GM23338 (cell line): Measurements from ENCODE around the gene PPP1R10.

Experiments used
- EZH2 ChIP-seq: fragments of 200-600 bp; sonication (generic); IDR thresholded peaks from one replicate; pipeline ENCODE4 v1.8.0; 2017; ENCODE audit warnings: antibody characterized with exemption, mild to moderate bottlenecking, low read depth; ENCODE audit not compliant: unreplicated experiment
- EZH2phosphoT487 ChIP-seq: fragments of 200-600 bp; sonication (generic); IDR thresholded peaks from one replicate; pipeline ENCODE4 v1.8.1; 2018; ENCODE audit warnings: antibody characterized with exemption; ENCODE audit not compliant: unreplicated experiment
- POLR2AphosphoS5 ChIP-seq: IDR thresholded peaks from 2 replicates; pipeline ENCODE4 v1.6.1; 2016; ENCODE audit warnings: antibody characterized with exemption, low read depth
- TF ChIP-seq, protein P1 (sequence below), 2 experiments: fragments of 200-600 bp in 1 of 2; sonication (generic) in 1 of 2; conservative IDR thresholded peaks; 2 replicates each; pipeline versions ENCODE4 v1.5.1 to v1.6.1; 2016 to 2017; ENCODE audit warnings: antibody characterized with exemption in 2 of 2, low read depth in 2 of 2, mild to moderate bottlenecking in 2 of 2, moderate library complexity in 1 of 2
- TF ChIP-seq, protein P2 (sequence below): IDR thresholded peaks from 2 replicates; pipeline ENCODE4 v1.6.1; 2016; ENCODE audit warnings: antibody characterized with exemption
- TF ChIP-seq, protein P3 (sequence below): IDR thresholded peaks from one replicate; pipeline ENCODE4 v1.6.1; 2018; ENCODE audit warnings: antibody characterized with exemption; ENCODE audit not compliant: unreplicated experiment

DNA sequence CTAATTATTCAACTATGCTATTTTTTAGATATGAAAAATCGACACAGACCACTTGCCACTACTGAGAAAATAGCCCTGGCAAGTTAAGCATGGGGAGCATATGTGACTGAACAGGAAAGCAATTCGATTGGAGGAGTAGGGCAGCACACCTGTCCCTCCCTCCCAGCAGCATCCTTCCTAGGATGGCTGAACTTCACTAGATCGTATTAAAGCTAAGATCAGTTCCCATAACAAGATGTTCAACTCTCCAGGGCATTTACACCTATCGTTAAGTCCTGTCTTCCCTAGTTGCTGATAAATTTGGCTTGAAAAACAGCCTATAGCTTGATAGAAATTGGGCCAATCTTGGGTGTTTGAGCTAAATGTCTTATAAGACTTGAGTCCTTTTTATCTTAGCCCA lies 7.0 kb downstream of the PPP1R10 start:
- TF ChIP-seq, protein P1, sequence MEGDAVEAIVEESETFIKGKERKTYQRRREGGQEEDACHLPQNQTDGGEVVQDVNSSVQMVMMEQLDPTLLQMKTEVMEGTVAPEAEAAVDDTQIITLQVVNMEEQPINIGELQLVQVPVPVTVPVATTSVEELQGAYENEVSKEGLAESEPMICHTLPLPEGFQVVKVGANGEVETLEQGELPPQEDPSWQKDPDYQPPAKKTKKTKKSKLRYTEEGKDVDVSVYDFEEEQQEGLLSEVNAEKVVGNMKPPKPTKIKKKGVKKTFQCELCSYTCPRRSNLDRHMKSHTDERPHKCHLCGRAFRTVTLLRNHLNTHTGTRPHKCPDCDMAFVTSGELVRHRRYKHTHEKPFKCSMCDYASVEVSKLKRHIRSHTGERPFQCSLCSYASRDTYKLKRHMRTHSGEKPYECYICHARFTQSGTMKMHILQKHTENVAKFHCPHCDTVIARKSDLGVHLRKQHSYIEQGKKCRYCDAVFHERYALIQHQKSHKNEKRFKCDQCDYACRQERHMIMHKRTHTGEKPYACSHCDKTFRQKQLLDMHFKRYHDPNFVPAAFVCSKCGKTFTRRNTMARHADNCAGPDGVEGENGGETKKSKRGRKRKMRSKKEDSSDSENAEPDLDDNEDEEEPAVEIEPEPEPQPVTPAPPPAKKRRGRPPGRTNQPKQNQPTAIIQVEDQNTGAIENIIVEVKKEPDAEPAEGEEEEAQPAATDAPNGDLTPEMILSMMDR (conservative IDR thresholded peaks at IDR 0.05; ENCODE audit: low read depth in 2 of 2) = no peak
- TF ChIP-seq, protein P2, sequence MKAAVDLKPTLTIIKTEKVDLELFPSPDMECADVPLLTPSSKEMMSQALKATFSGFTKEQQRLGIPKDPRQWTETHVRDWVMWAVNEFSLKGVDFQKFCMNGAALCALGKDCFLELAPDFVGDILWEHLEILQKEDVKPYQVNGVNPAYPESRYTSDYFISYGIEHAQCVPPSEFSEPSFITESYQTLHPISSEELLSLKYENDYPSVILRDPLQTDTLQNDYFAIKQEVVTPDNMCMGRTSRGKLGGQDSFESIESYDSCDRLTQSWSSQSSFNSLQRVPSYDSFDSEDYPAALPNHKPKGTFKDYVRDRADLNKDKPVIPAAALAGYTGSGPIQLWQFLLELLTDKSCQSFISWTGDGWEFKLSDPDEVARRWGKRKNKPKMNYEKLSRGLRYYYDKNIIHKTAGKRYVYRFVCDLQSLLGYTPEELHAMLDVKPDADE = no peak
- TF ChIP-seq EZH2phosphoT487 (no peak), POLR2AphosphoS5 (no peak), EZH2 (no peak)
- TF ChIP-seq, protein P3, sequence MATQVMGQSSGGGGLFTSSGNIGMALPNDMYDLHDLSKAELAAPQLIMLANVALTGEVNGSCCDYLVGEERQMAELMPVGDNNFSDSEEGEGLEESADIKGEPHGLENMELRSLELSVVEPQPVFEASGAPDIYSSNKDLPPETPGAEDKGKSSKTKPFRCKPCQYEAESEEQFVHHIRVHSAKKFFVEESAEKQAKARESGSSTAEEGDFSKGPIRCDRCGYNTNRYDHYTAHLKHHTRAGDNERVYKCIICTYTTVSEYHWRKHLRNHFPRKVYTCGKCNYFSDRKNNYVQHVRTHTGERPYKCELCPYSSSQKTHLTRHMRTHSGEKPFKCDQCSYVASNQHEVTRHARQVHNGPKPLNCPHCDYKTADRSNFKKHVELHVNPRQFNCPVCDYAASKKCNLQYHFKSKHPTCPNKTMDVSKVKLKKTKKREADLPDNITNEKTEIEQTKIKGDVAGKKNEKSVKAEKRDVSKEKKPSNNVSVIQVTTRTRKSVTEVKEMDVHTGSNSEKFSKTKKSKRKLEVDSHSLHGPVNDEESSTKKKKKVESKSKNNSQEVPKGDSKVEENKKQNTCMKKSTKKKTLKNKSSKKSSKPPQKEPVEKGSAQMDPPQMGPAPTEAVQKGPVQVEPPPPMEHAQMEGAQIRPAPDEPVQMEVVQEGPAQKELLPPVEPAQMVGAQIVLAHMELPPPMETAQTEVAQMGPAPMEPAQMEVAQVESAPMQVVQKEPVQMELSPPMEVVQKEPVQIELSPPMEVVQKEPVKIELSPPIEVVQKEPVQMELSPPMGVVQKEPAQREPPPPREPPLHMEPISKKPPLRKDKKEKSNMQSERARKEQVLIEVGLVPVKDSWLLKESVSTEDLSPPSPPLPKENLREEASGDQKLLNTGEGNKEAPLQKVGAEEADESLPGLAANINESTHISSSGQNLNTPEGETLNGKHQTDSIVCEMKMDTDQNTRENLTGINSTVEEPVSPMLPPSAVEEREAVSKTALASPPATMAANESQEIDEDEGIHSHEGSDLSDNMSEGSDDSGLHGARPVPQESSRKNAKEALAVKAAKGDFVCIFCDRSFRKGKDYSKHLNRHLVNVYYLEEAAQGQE = no peak
